MM.1S (cell line): ENCODE data around the gene RPL27A.

ENCODE experiments used
- DNase-seq: peaks from one replicate; pipeline ENCODE4 v3.0.0-alpha.2; 2015
- H2AFZ ChIP-seq: fragments of 300-600 bp; sonication (generic); 2 replicates; pipeline ENCODE4 v1.6.0; 2016; ENCODE audit warnings: antibody characterized with exemption, low read length
- H3F3A ChIP-seq: fragments of 300-600 bp; sonication (generic); 2 replicates; pipeline ENCODE4 v1.6.1; 2016; ENCODE audit warnings: mild to moderate bottlenecking, antibody characterized with exemption, low read length, moderate library complexity, mixed read lengths; ENCODE audit not compliant: insufficient read depth
- H3K27ac ChIP-seq: fragments of 300-600 bp; sonication (generic); 2 replicates; pipeline ENCODE4 v1.5.1; 2016; ENCODE audit warnings: mild to moderate bottlenecking, low read length
- H3K27me3 ChIP-seq: fragments of 300-600 bp; sonication (generic); replicated peaks from 2 replicates; pipeline ENCODE4 v1.6.0; 2016; ENCODE audit warnings: low read length; ENCODE audit not compliant: insufficient read depth
- H3K36me3 ChIP-seq: fragments of 300-600 bp; sonication (generic); replicated peaks from 2 replicates; pipeline ENCODE4 v1.6.1; 2016; ENCODE audit warnings: mild to moderate bottlenecking, low read length, mixed read lengths; ENCODE audit not compliant: insufficient read depth
- H3K4me1 ChIP-seq: fragments of 300-600 bp; sonication (generic); 2 replicates; pipeline ENCODE4 v1.6.1; 2016; ENCODE audit warnings: low read length, mixed read lengths
- H3K4me2 ChIP-seq: fragments of 300-600 bp; sonication (generic); 2 replicates; pipeline ENCODE4 v1.6.0; 2016; ENCODE audit warnings: low read depth, low read length
- H3K4me3 ChIP-seq: fragments of 300-600 bp; sonication (generic); 2 replicates; pipeline ENCODE4 v1.5.1; 2016; ENCODE audit warnings: low read length, mixed read lengths
- H3K79me2 ChIP-seq: fragments of 300-600 bp; sonication (generic); 2 replicates; pipeline ENCODE4 v1.6.1; 2016; ENCODE audit warnings: mixed run types, low read length, mixed read lengths
- H3K9ac ChIP-seq: fragments of 300-600 bp; sonication (generic); 2 replicates; pipeline ENCODE4 v1.6.1; 2016; ENCODE audit warnings: low read length, mixed read lengths
- H3K9me2 ChIP-seq: fragments of 300-600 bp; sonication (generic); replicated peaks from 2 replicates; pipeline ENCODE4 v1.6.1; 2016; ENCODE audit warnings: mild to moderate bottlenecking, low read length, mixed read lengths; ENCODE audit not compliant: insufficient read depth
- H3K9me3 ChIP-seq: fragments of 300-600 bp; sonication (generic); replicated peaks from 2 replicates; pipeline ENCODE4 v1.6.1; 2016; ENCODE audit warnings: mild to moderate bottlenecking, low read length, mixed read lengths; ENCODE audit not compliant: insufficient read depth
- H4K20me1 ChIP-seq: fragments of 300-600 bp; sonication (generic); 2 replicates; pipeline ENCODE4 v1.6.1; 2016; ENCODE audit warnings: mild to moderate bottlenecking, low read length, moderate library complexity, mixed read lengths; ENCODE audit not compliant: insufficient read depth
- CTCF ChIP-seq: fragments of 300-600 bp; sonication (generic); IDR thresholded peaks from 2 replicates; pipeline ENCODE4 v1.5.1; 2016; ENCODE audit warnings: antibody characterized with exemption, low read length, mixed read lengths
- EZH2 ChIP-seq: fragments of 300-600 bp; sonication (generic); optimal IDR thresholded peaks from 2 replicates; pipeline ENCODE3; 2017; ENCODE audit warnings: low read depth, mild to moderate bottlenecking, antibody characterized with exemption, low read length, mixed read lengths
- EZH2phosphoT487 ChIP-seq: fragments of 300-600 bp; sonication (generic); IDR thresholded peaks from 2 replicates; pipeline ENCODE4 v1.6.1; 2018; ENCODE audit warnings: antibody characterized with exemption, low read length

Gene RPL27A

GRCh38 chr11:8682303-8683114 is at the start of gene RPL27A, which contains the start of gene TRIM66:
Gene RPL27A, plus strand, starts transcription at chr11:8682792. Its CDS starts 22 bp downstream, at chr11:8682814.
Gene TRIM66, minus strand, starts transcription at chr11:8682665. Its CDS starts 10,391 bp downstream, at chr11:8672274.
- 0 out of 2 replicates have a peak, but pooled peaks cover 7% of the 10 kb centered on the region for H4K20me1 ChIP-seq

GRCh38 chr11:8634498-8634897 is 48.1 kb upstream of the RPL27A start:
- Histone ChIP-seq H3K9me3 (no peaks in the 10 kb centered on the region), H2AFZ (no peak overlapping the region), H3K4me1 (peaks cover 51% of the 10 kb centered on the region), H3K27ac (peak overlapping the region; percentile 74; the same call in 1 of the 2 replicates), H3K9ac (no peak overlapping the region), H3K27me3 (no peaks in the 10 kb centered on the region), H3K9me2 (no peaks in the 10 kb centered on the region), H4K20me1 (no peaks in the 10 kb centered on the region), H3K36me3 (no peaks in the 10 kb centered on the region), H3K79me2 (no peaks in the 10 kb centered on the region), H3F3A (peaks cover 36% of the 10 kb centered on the region), H3K4me3 (no peak overlapping the region), H3K4me2 (peak overlapping the region; percentile 44)
- TF ChIP-seq EZH2phosphoT487 (no peak), CTCF (no peak), EZH2 (no peak)
- peak; percentile 87 for DNase-seq

More at GRCh38 chr11:8682303-8683114, at the start of gene RPL27A, which contains the start of gene TRIM66:
- Histone ChIP-seq H3K79me2 (peaks cover 50% of the 10 kb centered on the region), H3K4me3 (peak within 1 kb of the TSS; percentile 99), H3K9ac (peak within 1 kb of the TSS; percentile 99), H3K36me3 (peaks cover 14% of the 10 kb centered on the region; the same call in 1 of the 2 replicates), H3K9me2 (no peaks in the 10 kb centered on the region), H3K27ac (peak within 1 kb of the TSS; percentile 92), H3K27me3 (no peaks in the 10 kb centered on the region), H3K4me2 (peak within 1 kb of the TSS; percentile 90), H3K4me1 (peaks cover 36% of the 10 kb centered on the region), H2AFZ (peak within 1 kb of the TSS; percentile 75), H3F3A (peaks cover 50% of the 10 kb centered on the region), H3K9me3 (no peaks in the 10 kb centered on the region)
- no peak for TF ChIP-seq CTCF
- TF ChIP-seq EZH2, result no peak
- TF ChIP-seq EZH2phosphoT487, result no peak
- peak; percentile 98 for DNase-seq

- no peak overlapping the region for H3K9ac ChIP-seq
Observed at GRCh38 chr11:8636127-8636526, 46.5 kb upstream of the RPL27A start.

More at GRCh38 chr11:8636127-8636526, 46.5 kb upstream of the RPL27A start:
- Histone ChIP-seq H4K20me1 (no peaks in the 10 kb centered on the region), H3K4me3 (no peak overlapping the region), H3F3A (peaks cover 37% of the 10 kb centered on the region), H2AFZ (no peak overlapping the region), H3K27ac (no peak overlapping the region), H3K9me3 (no peaks in the 10 kb centered on the region), H3K36me3 (no peaks in the 10 kb centered on the region), H3K79me2 (no peaks in the 10 kb centered on the region), H3K9me2 (no peaks in the 10 kb centered on the region), H3K4me1 (peaks cover 53% of the 10 kb centered on the region), H3K27me3 (no peaks in the 10 kb centered on the region), H3K4me2 (no peak overlapping the region)
- DNase-seq, result no peak
- no peak for TF ChIP-seq CTCF
- TF ChIP-seq EZH2phosphoT487, result no peak
- no peak for TF ChIP-seq EZH2
